8988T (cell line): ENCODE measurements around the gene MCM3AP.
"Not testable (repeated sequence)": the region's sequence is repeated elsewhere in the genome, so short reads cannot be mapped to it uniquely, and the experiment has no call there.

Experiments used
- DNase-seq: peaks from one replicate; pipeline ENCODE4 v3.0.0; 2011

Gene MCM3AP

DNA sequence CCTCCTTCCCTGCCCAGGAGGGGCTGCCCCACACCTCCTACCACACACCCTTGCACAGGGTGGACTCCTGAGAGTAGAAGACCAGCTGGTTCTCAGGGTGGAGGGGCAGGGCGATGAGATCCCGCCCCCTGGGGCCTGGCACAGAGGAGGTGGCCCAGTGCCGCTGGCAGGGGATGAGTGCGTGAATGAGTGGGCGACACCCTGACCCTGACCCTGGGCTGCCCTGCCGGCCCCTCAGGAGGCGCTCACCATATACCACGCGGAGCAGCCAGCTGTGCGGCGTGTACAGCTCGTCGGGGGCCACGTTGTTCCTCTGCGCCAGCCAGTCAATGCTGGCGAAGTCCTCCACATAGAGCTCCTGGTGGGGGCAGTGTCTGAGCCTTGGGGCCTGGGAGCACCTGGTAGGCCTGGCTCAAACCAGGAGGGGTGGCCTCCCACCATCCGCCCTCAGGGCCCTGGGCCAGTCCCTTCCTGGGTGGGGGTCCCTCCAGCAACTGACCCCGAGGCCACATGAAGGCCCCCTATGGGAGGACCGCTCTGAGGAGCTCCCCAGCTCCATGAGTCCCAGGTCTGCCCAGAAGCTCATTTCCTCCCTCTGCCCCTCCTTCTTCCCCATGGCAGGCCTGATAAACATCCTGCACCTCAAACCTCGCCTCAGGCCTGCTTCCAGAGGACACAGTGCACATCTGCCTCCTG, 69.8 kb downstream of the MCM3AP start:
- no peak for DNase-seq

DNA sequence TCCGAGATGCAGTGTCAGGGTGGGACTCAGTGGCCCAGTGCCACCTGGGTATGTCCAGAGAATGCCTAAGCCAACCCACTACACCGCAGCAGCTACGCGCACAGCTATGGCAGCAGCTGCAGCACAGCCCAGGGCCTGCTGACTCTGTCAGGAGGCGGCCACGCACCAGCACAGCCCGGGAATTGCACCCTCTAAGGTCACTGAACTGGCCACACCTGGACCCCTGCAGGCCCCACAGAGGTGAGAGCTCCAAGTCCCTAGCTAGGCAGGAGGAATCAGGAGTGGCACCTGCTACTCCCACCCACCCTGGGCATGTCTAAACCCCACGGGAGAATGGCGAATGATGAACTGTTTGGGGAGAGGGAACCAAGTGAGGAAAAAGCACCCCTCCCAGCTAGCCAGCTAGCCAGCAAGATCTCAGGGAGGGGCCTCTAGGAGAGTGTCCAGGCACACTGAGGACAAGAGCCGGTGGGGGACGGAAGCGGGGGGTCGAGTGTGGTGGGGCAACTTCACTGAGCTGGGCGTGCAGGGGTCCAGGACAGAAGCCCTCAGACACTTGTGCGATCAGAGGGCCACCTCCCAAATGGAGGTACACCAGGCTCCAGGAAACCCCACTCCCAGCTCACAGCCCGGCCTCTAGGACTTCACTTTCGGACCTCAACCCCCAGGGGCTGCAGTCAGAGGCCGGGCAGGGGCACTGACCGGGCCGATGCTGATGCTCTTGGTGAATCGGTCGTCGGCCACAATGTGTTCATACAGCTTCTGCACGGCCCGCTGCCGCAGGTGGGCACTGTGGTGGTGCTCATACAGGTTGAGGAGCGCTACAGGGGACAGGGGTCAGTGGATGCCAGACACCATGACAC, 70.7 kb downstream of the MCM3AP start:
- no peak for DNase-seq

DNA sequence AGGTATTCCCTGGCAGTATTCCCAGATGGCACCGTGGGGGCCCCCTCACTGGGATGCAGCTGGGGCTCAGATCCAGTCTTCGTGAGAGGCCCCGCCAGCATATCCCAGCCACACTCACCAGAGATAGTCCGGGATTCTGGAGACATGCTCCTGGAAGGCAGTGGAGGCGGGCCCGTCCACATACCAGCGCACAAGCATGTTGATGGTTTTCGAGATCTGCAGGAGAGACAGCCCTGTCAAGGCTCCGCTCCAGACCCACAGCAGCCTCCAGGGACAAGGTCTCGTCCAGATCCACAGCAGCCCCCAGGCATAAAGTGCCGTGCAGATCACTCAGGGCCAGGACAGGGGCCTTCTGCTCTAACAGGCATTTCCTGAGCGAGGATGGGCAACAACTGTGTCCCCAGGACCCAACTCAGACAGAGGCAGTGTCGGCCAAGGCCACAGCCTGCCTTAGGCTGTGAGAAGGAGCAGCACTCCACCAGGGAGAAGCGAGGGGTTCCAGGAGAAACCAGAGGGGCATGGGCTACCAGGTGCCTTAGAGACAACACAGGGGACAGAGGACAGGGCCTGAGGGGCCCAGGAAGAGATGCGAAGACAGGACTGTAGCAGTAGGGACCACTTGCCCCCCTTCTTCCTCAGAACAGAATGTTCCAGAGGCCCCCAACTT, 71.7 kb downstream of the MCM3AP start:
- DNase-seq: no peak

DNA sequence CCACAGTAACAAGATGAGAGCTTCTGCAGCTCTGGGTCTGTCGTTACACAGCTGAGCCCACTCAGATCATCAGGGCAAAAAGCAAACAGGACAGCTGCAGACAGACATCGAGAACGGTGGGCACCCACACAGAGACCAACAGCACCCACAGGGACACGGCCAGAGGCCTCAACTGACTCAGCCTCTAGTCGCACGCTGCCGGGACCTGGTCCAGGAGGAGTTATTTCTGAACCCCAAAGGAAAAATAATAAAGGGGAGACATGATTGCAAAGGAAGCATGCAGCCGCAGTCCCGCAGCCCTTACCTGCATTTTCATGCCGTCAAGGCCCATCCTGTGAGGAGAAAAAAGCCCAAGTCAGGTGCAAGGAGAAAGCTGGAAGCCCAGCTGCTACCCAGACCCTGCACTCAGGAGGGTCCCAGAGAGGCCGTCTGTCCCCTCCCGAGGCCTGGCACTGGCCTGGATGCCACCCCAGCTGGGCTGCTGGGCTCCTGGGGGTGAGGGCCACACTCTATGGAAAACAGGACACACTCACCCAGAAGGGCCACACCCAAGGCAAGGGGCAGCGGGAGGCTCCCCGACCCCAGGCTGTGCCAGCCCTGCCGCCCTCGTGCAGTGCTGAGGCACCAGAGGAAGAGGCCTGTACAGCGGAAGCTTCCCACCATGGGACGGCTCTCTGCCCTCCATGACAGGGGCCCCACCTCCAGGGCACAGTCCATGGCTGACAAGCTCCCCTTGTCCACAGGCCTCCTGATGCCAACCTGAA, 72.5 kb downstream of the MCM3AP start:
- DNase-seq: no peak

DNA sequence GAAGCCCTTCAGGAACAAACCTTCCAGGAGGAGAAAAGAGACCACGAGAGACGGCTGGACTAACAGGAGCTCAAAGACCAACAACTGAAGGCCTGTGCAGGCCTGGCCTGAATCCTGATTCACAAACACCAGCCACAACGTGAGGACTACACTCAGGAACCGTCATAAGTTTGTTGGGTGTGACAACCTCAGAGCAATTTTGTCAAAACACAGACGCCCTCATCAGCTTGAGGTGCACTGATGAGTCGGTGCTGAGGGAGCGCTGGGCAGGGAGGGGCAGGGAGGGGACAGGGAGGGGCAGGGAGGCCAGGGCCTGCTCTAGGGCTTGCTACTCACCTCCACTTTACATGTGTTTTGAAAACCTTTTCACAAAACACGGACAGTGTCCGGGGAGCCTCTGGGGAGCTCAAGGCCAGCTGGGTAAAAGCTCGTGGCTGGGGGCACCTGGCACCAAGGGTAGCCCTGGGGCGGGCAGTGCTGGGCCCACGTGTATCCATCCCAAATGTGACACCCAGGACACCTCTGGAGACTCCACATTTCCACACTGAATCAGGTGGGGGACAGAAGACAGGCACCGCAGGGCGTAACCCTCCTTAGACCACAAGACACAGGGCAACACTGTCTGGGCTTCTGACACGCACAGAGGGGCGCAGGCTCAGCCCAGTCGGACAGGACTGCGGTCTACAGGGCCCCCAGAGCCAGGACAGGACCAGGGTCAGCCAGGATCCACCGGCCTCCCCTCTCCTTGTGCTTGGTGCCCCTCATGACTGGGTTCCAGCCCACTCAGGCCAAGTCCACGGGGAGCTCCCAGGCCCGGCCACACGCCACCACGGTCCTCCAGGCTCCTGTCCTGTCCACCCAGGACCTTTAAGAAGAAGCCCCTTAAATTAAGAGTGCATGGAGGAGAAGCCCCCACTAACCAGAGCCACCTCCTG, 73.4 kb downstream of the MCM3AP start:
- DNase-seq: no peak

DNA sequence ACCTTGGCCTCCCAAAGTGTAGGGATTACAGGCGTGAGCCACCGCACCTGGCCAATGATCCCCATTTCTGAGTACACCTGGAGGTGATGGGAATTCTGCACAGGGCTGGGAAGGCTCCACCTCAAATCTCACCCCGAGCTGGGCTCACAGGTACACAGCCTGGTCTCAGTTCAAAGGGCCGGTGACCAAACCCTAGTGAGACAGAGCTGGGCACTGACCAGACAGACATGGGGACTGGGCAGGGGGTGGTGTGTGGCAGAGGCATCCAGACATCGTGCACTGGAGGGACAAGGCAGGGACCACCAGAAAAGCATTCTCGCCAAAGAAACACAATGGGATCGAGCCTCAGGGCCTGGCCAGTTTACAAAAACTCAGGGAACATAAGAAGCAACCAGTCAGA, 74.0 kb downstream of the MCM3AP start:
- no peak for DNase-seq

DNA sequence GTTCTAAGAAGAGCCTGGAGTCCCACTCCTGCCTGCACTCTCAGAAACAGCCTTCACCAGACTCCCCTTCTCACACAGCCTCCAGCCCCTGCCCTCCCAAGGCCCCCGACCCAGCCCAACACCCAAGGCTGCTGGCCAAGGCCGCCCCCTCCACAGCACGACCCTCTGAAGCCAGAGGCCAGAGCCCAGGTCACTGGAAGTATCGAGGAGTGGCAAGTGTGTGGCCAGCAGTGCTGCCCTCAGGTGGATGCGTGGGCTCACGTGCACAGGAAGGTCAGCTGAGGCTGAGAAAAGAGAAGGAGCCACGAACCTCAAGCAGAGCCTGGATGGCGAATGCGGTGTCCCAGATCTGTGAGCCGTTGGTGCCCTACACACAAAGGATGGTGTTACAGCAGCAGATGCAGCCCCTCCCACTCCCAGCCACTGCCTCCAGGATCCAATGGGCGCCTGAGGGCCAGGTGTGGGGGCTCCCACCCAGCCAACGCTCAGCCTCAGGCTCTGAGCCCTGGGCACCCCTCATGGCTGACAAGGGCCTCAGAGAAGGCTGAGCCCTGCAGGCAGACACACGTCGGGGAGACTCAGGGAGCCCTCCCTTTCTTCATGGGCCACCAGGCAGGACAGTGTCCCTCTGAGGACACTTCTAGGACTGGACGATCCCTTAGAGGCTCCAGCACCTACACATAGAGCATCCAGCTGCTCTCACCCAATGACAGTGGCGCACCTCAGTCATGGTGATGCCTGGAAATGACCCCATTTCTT, 74.9 kb downstream of the MCM3AP start:
- DNase-seq: no peak

DNA sequence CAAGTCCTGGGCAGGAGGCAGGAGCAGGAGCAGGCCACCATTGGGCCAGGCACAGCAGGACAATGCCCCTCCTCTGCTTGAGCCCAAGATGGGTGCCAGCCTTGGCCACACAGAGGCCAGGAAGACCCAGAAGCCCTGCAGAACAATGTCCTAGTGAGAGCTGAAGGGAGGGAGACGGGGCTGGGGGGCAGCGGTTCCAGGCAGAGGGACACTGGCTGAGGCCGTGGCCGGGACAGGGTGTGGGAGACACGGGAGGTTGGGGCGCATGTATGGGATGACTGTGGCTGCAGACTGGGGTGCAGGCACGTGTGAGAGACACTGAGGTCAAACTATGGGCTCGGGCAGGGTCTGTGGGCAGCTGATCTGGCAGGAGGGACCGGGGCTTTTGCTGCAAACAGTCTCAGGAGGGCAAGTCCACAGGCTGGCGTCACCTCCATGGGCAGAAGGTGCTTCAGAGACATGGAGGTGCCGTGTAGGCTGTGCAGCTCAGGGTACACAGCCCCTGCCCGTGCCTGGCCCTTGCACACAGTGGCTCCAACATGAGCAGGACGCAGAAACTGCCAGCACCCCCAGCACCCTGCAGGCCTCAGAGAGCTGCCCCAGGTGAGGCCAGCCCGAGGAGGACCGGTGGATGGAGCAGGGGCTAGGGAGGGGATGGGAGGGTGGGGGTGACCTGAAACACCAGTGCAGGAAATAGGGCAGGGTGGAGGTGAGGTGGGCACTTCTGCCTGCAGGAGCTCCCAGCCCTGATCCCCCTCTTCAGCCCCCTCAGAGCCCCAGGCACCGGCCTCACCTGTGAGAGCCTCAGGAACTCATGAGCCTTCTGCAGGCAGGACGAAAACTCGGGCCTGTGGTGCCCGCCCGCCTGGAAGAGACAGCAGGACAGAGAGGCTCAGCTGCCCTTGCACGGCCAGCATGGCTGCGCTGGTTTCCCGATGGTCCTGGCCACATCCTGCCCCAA, 76.4 kb downstream of the MCM3AP start:
- DNase-seq: no peak

DNA sequence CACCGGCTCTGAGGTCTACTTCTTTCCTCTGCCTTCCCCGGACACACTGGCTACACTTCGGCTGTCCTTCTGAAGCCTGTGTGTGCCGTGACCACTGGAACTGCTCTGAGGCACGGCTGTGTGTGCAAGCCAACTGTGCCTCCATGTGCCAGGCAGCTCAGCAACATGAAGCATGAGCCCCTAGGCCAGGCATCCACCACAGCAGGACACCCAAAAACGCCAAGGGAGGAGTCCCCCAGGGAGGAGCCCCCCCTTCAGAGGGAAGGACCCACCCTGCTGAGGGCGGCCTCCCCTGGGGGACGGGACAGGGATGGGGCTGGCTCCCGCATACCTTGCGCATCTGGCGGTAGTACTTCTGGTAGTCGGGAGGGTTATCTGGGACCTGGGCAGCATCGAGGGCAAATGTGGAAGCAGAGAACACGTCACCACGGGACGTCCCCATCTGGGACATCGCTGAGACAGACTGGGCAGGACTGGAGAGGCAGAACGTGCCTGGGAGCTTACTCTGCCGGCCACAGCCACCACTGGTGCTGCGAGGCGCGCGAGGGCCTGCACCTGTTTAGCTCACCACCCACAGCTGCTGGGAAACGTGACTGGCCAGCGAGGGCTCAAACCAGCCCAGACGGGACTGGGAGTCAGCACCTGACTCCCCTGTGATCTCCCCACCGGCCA, 77.4 kb downstream of the MCM3AP start:
- DNase-seq: no peak

DNA sequence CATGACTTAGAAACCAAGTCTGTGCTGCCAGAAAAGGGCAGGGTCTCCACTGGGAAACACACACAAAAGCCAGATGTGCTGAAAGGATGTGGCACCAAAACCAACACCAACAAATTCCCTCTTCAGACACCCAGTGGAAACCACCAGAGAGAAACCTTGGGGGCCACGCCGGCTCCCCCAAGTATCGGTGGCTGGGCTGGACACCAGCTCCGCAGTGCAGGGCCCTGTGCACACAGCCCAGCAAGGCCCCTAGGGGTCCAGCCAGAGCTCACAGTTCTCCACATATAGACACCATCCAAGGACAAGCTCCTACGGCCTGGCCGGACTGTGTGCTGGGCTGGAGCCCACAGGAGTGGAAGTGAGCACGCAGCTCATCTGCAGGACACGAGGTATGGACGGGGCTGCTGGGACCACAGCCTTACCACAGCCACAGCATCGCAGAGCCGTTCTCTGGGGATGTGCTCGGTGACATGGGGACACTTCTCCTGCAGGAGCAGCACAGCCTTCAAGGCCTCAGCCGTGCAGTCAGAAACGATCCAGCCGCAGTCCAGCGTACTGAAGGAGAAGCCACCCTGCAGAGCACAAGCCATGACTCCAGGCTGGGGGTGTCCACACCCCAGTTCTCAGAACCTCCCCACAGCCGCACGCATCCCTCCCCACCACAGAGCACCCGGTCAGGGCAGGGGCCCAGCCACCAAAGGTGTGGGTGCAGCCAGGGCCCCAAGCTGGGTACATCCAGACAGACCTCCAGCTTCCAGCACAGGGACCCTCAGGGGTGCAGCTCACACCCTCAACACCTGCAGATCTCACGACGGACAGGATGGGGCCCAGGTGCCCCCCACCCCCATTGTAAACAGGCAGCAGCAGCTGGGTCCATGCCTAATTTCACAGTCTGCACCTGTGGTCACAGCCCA, 78.1 kb downstream of the MCM3AP start:
- DNase-seq: no peak

DNA sequence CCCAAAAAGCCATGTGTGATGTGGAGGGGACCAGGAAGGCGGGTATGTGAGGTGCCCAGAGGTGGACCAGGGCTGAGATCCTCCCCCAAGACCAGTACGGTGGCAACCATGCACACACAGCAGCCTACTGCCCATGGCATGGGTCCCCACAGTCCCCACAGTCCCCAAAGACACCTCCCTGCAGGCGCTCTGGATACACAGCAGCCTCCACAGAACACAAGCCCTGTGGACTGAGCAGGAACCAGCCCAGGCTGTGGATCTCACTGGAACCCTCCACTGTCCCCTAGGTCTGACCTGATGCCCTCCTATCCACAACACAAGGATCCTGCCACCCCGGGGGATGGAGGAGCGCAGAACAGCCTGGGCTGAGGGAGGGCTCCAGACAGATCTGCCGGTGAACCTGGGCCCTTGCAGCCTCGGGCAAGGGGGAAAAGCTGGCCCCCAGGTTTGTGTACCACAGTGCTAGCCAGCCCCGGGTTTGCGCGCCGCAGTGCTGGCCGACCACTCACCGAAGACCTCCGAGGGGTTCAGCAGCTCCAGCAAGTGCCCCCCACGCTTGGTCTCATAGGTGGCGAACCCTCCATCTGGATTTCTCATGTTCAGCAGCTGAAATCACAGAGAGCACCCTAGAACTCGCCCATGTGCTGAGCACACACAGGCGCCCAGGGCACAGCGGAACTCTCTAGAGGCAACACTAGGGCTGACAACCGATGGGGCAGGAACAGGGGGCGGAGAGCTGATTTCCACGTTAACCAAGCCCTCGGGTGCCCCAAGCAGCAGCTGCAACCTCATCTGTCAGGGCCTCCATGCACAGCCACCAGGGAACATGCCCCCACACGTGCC, 79.0 kb downstream of the MCM3AP start:
- no peak for DNase-seq

DNA sequence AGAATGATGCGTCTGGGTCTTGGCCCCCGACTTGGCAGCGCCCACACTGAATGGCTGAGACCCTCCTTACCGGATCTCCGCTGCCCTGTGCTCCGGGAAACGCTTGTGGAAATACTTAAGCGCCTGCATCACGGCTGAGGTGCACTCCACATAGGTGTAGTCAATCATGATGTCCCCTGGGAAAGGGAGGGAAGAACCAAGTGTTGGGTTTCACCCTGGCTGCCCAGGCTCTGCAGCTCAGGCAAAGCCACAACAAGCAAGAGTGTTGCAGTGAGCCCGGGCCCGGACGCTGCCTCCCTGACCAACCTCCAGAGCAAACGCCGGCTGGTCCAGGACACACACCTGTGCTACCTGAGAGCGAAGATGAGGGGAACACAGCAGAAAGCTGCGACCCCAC, 79.6 kb downstream of the MCM3AP start:
- no peak for DNase-seq

DNA sequence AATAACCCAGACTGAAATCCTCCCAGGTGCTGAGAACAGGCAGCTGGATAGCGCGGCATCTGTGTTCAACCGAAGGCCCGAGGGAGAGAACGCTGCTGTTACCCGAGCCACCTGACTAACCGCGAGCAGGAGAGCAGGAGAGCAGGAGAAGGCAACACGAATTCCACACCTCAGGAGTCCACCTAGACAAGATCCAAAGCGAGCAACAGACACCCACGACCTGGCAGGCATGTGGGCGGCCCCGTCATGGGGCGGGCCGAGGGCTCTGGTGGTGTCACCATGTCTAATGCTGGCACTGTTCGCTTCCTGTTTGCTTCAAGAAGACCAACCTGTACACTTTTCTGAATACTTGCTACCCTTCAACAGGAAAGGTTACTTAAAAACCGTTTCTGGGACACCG, 80.2 kb downstream of the MCM3AP start:
- no peak for DNase-seq

DNA sequence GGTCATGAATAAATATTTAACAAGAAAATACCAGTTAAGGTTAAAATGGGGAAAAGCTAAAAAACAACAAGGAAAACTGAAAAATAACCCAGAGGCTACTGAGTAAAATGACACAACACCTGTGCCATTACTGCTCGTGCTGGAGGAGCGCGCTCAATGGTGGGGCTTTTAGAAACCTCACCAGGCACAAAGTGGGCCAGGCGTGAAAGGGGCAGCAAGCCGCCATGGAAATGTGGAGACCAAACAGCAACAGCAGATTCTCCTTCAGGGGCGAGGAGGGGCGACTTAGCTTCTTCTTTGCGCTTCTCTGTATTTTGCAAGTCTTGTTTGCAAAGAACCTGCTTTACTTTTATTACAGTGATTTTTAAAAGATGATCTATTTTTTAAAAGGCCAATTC, 82.2 kb downstream of the MCM3AP start:
- DNase-seq: no peak

DNA sequence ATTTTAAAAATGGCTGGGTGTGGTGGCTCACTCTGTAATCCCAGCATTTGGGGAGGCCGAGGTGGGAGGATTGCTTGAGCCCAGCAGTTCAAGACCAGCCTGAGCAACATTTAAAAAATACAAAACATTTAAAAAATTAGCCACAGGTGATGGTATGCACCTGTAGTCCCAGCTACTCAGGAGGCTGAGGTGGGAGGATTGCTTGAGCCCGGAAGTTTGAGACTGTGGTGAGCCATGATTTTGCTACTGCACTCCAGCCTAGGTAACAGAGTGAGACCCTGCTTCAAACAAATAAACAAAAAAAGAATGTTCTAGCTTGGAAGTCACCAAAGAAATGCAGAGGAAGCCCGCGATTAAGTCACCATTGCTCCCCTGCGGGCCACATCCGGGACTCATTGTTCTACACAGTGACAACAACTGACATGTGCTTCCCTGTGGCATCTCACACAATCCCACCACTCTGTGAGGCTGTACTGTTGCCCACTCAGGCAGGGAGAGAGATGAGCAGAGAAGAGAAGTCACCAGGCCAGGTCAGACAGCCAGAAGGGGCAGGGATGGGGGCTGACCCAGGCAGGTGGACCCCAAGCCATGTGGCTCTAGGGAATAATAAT, 82.7 kb downstream of the MCM3AP start:
- DNase-seq: no peak

DNA sequence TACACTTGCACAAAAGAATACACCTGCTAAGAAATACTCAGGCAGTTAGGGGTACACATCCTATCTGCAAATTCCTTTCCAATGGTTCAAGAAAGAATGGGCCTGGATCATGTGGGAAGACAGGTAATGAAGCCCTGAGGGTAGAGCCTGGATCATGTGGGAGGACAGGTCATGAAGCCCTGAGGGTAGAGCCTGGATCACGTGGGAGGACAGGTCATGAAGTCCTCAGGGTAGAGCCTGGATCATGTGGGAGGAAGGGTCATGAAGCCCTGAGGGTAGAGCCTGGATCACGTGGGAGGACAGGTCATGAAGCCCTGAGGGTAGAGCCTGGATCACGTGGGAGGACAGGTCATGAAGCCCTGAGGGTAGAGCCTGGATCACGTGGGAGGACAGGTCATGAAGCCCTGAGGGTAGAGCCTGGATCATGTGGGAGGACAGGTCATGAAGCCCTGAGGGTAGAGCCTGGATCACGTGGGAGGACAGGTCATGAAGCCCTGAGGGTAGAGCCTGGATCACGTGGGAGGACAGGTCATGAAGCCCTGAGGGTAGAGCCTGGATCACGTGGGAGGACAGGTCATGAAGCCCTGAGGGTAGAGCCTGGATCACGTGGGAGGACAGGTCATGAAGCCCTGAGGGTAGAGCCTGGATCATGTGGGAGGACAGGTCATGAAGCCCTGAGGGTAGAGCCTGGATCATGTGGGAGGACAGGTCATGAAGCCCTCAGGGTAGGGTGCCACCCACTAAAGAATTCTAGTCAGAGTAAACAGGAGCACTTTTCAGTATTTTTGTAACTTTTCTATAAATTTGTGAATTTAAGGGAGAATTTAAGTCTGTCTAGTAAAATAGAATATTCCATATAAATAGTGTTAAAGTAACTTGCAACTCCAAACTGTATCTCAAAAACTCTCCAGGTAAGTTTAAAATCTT, 84.3 kb downstream of the MCM3AP start:
- not testable (repeated sequence) for DNase-seq
